Upper lobe of left lung (tissue), 6 donors: ENCODE data around the gene BLM. TPM values are rescaled to one million over a fixed set of nuclear protein-coding genes. Genes with fewer than 3 reads are reported as not detected.

ENCODE experiments used
- ATAC-seq, 2 donors: fragments of 200-7000 bp; cut with Tn5 transposase; one replicate each; pipeline ENCODE4 v1.9.1; 2022; ENCODE audit warnings: mild to moderate bottlenecking in 2 of 2, moderate library complexity in 2 of 2; ENCODE audit not compliant: low FRiP score in 2 of 2
- DNase-seq, 2 donors: peaks; one replicate each; pipeline ENCODE4 v3.0.0-alpha.2; 2019 to 2020
- H3K27ac ChIP-seq, 4 donors: fragments of 200-600 bp; sonication (generic); one replicate each; pipeline ENCODE4 v1.5.1; 2016 to 2019
- H3K27me3 ChIP-seq, 4 donors: fragments of 200-600 bp; sonication (generic); one replicate each; pipeline ENCODE4 v1.5.1; 2017 to 2019
- H3K36me3 ChIP-seq, 4 donors: fragments of 200-600 bp; sonication (generic); one replicate each; pipeline ENCODE4 v1.5.1; 2016 to 2019
- H3K4me1 ChIP-seq, 4 donors: fragments of 200-600 bp; sonication (generic); one replicate each; pipeline ENCODE4 v1.5.1; 2018 to 2019
- H3K4me3 ChIP-seq, 4 donors: fragments of 200-600 bp; sonication (generic); one replicate each; pipeline ENCODE4 v1.5.1; 2017 to 2019; ENCODE audit warnings: mild to moderate bottlenecking in 2 of 4, moderate library complexity in 1 of 4
- H3K9me3 ChIP-seq, 4 donors: fragments of 200-600 bp; sonication (generic); one replicate each; pipeline ENCODE4 v1.5.1; 2018 to 2019
- CTCF ChIP-seq, 6 experiments: fragments of 450-650 bp in 4 of 6; fragments of 200-600 bp in 2 of 6; sonication (generic) in 2 of 6; IDR thresholded peaks; one replicate each; pipeline ENCODE4 v1.5.1; 2016 to 2019; ENCODE audit warnings: antibody characterized with exemption in 6 of 6
- EP300 ChIP-seq, 4 donors: sonication (generic); formaldehyde crosslinking; IDR thresholded peaks; one replicate each; pipeline ENCODE4 v1.5.1; 2017; ENCODE audit warnings: antibody characterized with exemption in 4 of 4, control low read depth in 2 of 4
- POLR2A ChIP-seq, 4 donors: fragments of 450-650 bp; IDR thresholded peaks; one replicate each; pipeline ENCODE4 v1.5.1; 2016 to 2017; ENCODE audit warnings: antibody characterized with exemption in 4 of 4, mild to moderate bottlenecking in 2 of 4
- POLR2AphosphoS5 ChIP-seq, 2 donors: sonication (generic); formaldehyde crosslinking; IDR thresholded peaks; one replicate each; pipeline ENCODE4 v1.5.1; 2017; ENCODE audit warnings: antibody characterized with exemption in 2 of 2
- WGBS, 2 donors: methylation state at CpG; one replicate each; pipeline ENCODE4 v1.1.5; 2017 to 2018; 5-methylcytosine and 5-hydroxymethylcytosine counted together
- total RNA-seq, 6 donors: library from RNA; depleted of rRNA in 4 of 6; stranded (reverse); fragments of >200 nt in 4 of 6; gene quantifications; one replicate each; pipeline versions ENCODE4 v1.1.0 to v1.2.1, GENCODE V29; 2016 to 2021
- donor health status: DM: no; HTN: no; CAD: no; lungs with moderate emphysema.
- donor health status: DM: no; HTN: yes; CAD: no; lungs with severe emphysema.

The BLM gene
- total RNA-seq, 6 donors from 2014 or later = 0.76 to 31.4 (median 2.6) TPM

- H3K4me1 ChIP-seq = peaks cover 3 to 13% (median 7%) of the 10 kb centered on the region in 4 donors
- no peaks in the 10 kb centered on the region for H3K36me3 ChIP-seq
- DNase-seq (no peak), ATAC-seq (no peak)
- no peak for TF ChIP-seq POLR2AphosphoS5 (IDR thresholded peaks at IDR 0.05)
- TF ChIP-seq EP300 (IDR thresholded peaks at IDR 0.05) = no peak
- TF ChIP-seq CTCF (IDR thresholded peaks at IDR 0.05) = no peak
- no peak for TF ChIP-seq POLR2A (IDR thresholded peaks at IDR 0.05)
- H3K4me3 ChIP-seq = no peak overlapping the region
- no peaks in the 10 kb centered on the region for H3K9me3 ChIP-seq
- no peaks in the 10 kb centered on the region for H3K27me3 ChIP-seq
- 85 to 97% methylated on average over 6 of the region's 6 CpGs for WGBS, 2 donors
- H3K27ac ChIP-seq = no peak overlapping the region
Measured at GRCh38 chr15:90819390-90819789, 102.2 kb downstream of the BLM start.

- 45 to 63% methylated on average over 3 to 12 of the region's 12 CpGs for WGBS, 2 donors
- H3K4me3 ChIP-seq = no peak overlapping the region
- ATAC-seq = peak in 1 of 2 donors; percentile 9
Measured at GRCh38 chr15:90819850-90820249, 102.7 kb downstream of the BLM start.

GRCh38 chr15:90820481-90820880 lies 103.3 kb downstream of the BLM start:
- DNase-seq = no peak

More at GRCh38 chr15:90819850-90820249, 102.7 kb downstream of the BLM start:
- DNase-seq = no peak
- Histone ChIP-seq H3K27ac (no peak overlapping the region), H3K9me3 (no peaks in the 10 kb centered on the region), H3K27me3 (no peaks in the 10 kb centered on the region), H3K4me1 (peaks cover 3 to 13% (median 7%) of the 10 kb centered on the region in 4 donors), H3K36me3 (no peaks in the 10 kb centered on the region)
- TF ChIP-seq EP300 (IDR thresholded peaks at IDR 0.05) = no peak
- no peak for TF ChIP-seq POLR2A (IDR thresholded peaks at IDR 0.05)
- TF ChIP-seq CTCF (IDR thresholded peaks at IDR 0.05) = no peak
- no peak for TF ChIP-seq POLR2AphosphoS5 (IDR thresholded peaks at IDR 0.05)

GRCh38 chr15:90822204-90822955 lies 105.2 kb downstream of the BLM start:
- no peak overlapping the region for H3K27ac ChIP-seq
- TF ChIP-seq POLR2AphosphoS5 (IDR thresholded peaks at IDR 0.05) = no peak
- no peak for TF ChIP-seq POLR2A (IDR thresholded peaks at IDR 0.05)
- no peak for TF ChIP-seq CTCF (IDR thresholded peaks at IDR 0.05)
- TF ChIP-seq EP300 (IDR thresholded peaks at IDR 0.05) = no peak
- DNase-seq (peak in 1 of 2 donors; percentile 8), ATAC-seq (no peak)
- H3K27me3 ChIP-seq = no peaks in the 10 kb centered on the region
- 78% methylated on average over 8 of the region's 8 CpGs for WGBS, 2 donors
- no peaks in the 10 kb centered on the region for H3K36me3 ChIP-seq
- H3K9me3 ChIP-seq = no peaks in the 10 kb centered on the region
- H3K4me3 ChIP-seq = no peak overlapping the region
- peaks cover 3 to 13% (median 7%) of the 10 kb centered on the region in 4 donors for H3K4me1 ChIP-seq

More at GRCh38 chr15:90820481-90820880, 103.3 kb downstream of the BLM start:
- Histone ChIP-seq H3K36me3 (no peaks in the 10 kb centered on the region), H3K4me3 (no peak overlapping the region), H3K27ac (no peak overlapping the region), H3K9me3 (no peaks in the 10 kb centered on the region), H3K27me3 (no peaks in the 10 kb centered on the region), H3K4me1 (peaks cover 3 to 13% (median 7%) of the 10 kb centered on the region in 4 donors)
- TF ChIP-seq CTCF (IDR thresholded peaks at IDR 0.05) = no peak
- TF ChIP-seq POLR2A (IDR thresholded peaks at IDR 0.05) = no peak
- no peak for TF ChIP-seq EP300 (IDR thresholded peaks at IDR 0.05)
- no peak for TF ChIP-seq POLR2AphosphoS5 (IDR thresholded peaks at IDR 0.05)
- 64 to 89% methylated on average over 2 to 6 of the region's 7 CpGs for WGBS, 2 donors
- no peak for ATAC-seq
